Caco-2 (cell line): Measurements from ENCODE around the gene UNC79. TPM values are rescaled to one million over a fixed set of nuclear protein-coding genes. Genes with fewer than 3 reads are reported as not detected.

Source experiments
- BruUV-seq: library from RNA; stranded (reverse); fragments of 400-500 nt; replicated peaks from 2 replicates; lab custom pipeline; 2021; lab: Mats Ljungman, UMichigan
- CTCF ChIA-PET: fragments of 300-600 bp; sonication (Branson Sonifier 250); formaldehyde crosslinking; loops from one replicate; lab custom pipeline; 2022; ENCODE audit warnings: antibody characterized with exemption; lab: Charles Lee
- POLR2A ChIA-PET: fragments of 300-600 bp; sonication (Branson Sonifier 250); formaldehyde crosslinking; loops from one replicate; lab custom pipeline; 2022; ENCODE audit warnings: antibody characterized with exemption; lab: Charles Lee
- DNase-seq, 2 experiments: peaks; one replicate each; pipeline versions ENCODE4 v3.0.0 to v3.0.0-alpha.2; 2020 to 2022
- H3K27me3 ChIP-seq: replicated peaks from 2 replicates; pipeline ENCODE4 v1.6.0; 2011; ENCODE audit warnings: low read length; ENCODE audit not compliant: control insufficient read depth, insufficient read depth
- H3K36me3 ChIP-seq: 2 replicates; pipeline ENCODE4 v1.5.1; 2011; ENCODE audit warnings: low read length; ENCODE audit not compliant: control insufficient read depth, insufficient read depth
- H3K4me1 ChIP-seq: fragments of 250-450 bp; sonication (Bioruptor Pico); 2 replicates; pipeline ENCODE4 v1.5.1; 2020; ENCODE audit warnings: mild to moderate bottlenecking
- H3K4me3 ChIP-seq: 2 replicates; pipeline ENCODE4 v1.5.1; 2011; ENCODE audit warnings: low read depth, mild to moderate bottlenecking, control low read depth, low read length
- H3K9me3 ChIP-seq: fragments of 250-450 bp; sonication (Bioruptor Pico); 2 replicates; pipeline ENCODE4 v1.5.1; 2020; ENCODE audit warnings: mild to moderate bottlenecking, moderate library complexity
- H3K27ac Mint-ChIP-seq: one replicate; pipeline ENCODE4 v1.8.0; 2022; ENCODE audit warnings: mixed read lengths; ENCODE audit not compliant: unreplicated experiment
- H3K27me3 Mint-ChIP-seq: one replicate; pipeline ENCODE4 v1.8.0; 2022; ENCODE audit warnings: mixed read lengths; ENCODE audit not compliant: insufficient read depth, unreplicated experiment
- H3K36me3 Mint-ChIP-seq: one replicate; pipeline ENCODE4 v1.8.0; 2022; ENCODE audit warnings: mild to moderate bottlenecking, mixed read lengths; ENCODE audit not compliant: insufficient read depth, unreplicated experiment
- H3K4me1 Mint-ChIP-seq: one replicate; pipeline ENCODE4 v1.8.0; 2022; ENCODE audit warnings: low read depth, mixed read lengths; ENCODE audit not compliant: unreplicated experiment
- H3K4me3 Mint-ChIP-seq: one replicate; pipeline ENCODE4 v1.8.0; 2022; ENCODE audit warnings: mild to moderate bottlenecking, moderate library complexity, mixed read lengths; ENCODE audit not compliant: unreplicated experiment
- H3K9me3 Mint-ChIP-seq: one replicate; pipeline ENCODE4 v1.8.0; 2022; ENCODE audit warnings: mixed read lengths; ENCODE audit not compliant: unreplicated experiment
- CTCF ChIP-seq, 2 experiments: fragments of 200-600 bp in 1 of 2; IDR thresholded peaks; 1 replicate in 1 of 2; 2 replicates in 1 of 2; pipeline versions ENCODE4 v1.5.1 to v1.8.0; 2011 to 2022; ENCODE audit warnings: antibody characterized with exemption in 1 of 2, control low read depth in 1 of 2, inconsistent platforms in 1 of 2, low read depth in 1 of 2, low read length in 1 of 2, mild to moderate bottlenecking in 1 of 2, moderate library complexity in 1 of 2; ENCODE audit not compliant: insufficient read depth in 1 of 2, severe bottlenecking in 1 of 2, unreplicated experiment in 1 of 2
- intact Hi-C: fragments of 100-400 bp; cut with micrococcal nuclease; formaldehyde crosslinking; loops from one replicate; pipeline ENCODE4 v1.10.0; 2022; ENCODE audit not compliant: unreplicated experiment
- total RNA-seq: library from RNA; stranded (reverse); gene quantifications from 2 replicates; pipeline ENCODE4 v1.2.3, GENCODE V29; 2022

UNC79 gene
- total RNA-seq, 1 experiment from 2014 or later: 0.07 TPM

DNA sequence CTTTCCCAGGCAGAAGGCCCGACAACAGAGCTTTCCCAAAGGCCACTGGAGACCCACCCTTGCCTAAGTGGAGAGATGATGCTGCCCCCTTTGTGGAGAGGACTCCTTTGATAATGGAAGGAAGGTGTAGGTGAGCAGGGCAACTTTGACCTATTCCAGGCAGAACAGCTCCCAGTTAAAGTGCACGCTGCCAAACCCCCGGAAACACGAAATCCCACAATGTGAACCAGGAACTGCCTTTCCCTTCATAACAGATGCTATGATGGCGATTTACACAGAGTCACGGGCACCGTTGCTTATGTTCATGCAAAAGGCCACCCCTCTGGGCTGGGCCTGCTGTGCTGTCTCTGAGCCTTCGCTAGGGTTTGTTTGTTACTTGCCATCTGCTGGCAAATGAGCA lies 322.9 kb downstream of the UNC79 start:
- POLR2A ChIA-PET: no interaction called here

DNA sequence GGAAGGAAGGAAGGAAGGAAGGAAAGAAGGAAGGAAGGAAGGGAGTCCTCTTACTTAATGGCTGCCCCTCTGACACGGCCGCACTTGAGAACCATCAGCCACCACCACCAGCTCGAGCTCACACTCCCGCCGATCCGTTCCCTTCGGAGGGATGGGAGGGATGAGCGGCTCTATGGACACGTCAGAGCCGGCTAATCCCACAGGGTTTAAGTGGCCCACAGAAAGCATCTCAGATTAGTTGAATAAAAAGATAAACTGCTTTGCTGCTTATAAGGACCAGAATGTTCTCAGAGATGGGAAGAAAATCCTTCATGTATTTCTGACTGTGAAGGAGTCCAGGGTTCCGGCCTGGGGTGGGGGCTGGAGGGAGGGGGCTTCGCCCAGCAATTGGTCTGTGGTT lies 326.5 kb downstream of the UNC79 start:
- Histone ChIP-seq H3K9me3 (no peaks in the 10 kb centered on the region), H3K36me3 (no peaks in the 10 kb centered on the region), H3K4me1 (no peaks in the 10 kb centered on the region), H3K4me3 (no peak overlapping the region), H3K27me3 (no peaks in the 10 kb centered on the region)
- H3K27me3 Mint-ChIP-seq: no peaks in the 10 kb centered on the region
- no peaks in the 10 kb centered on the region for H3K36me3 Mint-ChIP-seq
- ChIA-PET CTCF (no interaction called here), POLR2A (no interaction called here)
- no peaks in the 10 kb centered on the region for H3K4me1 Mint-ChIP-seq
- TF ChIP-seq CTCF (IDR thresholded peaks at IDR 0.05; ENCODE audit: insufficient read depth in 1 of 2, low read depth in 1 of 2, low read length in 1 of 2, severe bottlenecking in 1 of 2, unreplicated experiment in 1 of 2): no peak
- DNase-seq: no peak
- no peak overlapping the region for H3K4me3 Mint-ChIP-seq
- no peak overlapping the region for H3K27ac Mint-ChIP-seq
- BruUV-seq: no TSS peak
- no peaks in the 10 kb centered on the region for H3K9me3 Mint-ChIP-seq
- intact Hi-C loops: no loop called here

More for the DNA sequence above, 322.9 kb downstream of the UNC79 start:
- no peaks in the 10 kb centered on the region for H3K4me1 ChIP-seq
- no peaks in the 10 kb centered on the region for H3K27me3 ChIP-seq
- BruUV-seq: no TSS peak
- Mint-ChIP-seq H3K27ac (no peak overlapping the region), H3K27me3 (no peaks in the 10 kb centered on the region), H3K36me3 (no peaks in the 10 kb centered on the region), H3K4me1 (no peaks in the 10 kb centered on the region), H3K4me3 (no peak overlapping the region), H3K9me3 (no peaks in the 10 kb centered on the region)
- TF ChIP-seq CTCF (IDR thresholded peaks at IDR 0.05; ENCODE audit: insufficient read depth in 1 of 2, low read depth in 1 of 2, low read length in 1 of 2, severe bottlenecking in 1 of 2, unreplicated experiment in 1 of 2): no peak
- H3K9me3 ChIP-seq: no peaks in the 10 kb centered on the region
- intact Hi-C loops: no loop called here
- no peaks in the 10 kb centered on the region for H3K36me3 ChIP-seq
- no peak for DNase-seq
- no peak overlapping the region for H3K4me3 ChIP-seq
- CTCF ChIA-PET: no interaction called here

Other genes with a start within 250 kb of the UNC79 start
- 11.5 and 12.2 TPM in 2 replicates for gene MOAP1, start 246.0 kb upstream of the UNC79 start, total RNA-seq
- 17.3 and 17.4 TPM in 2 replicates for gene LYSET, start 245.6 kb upstream of the UNC79 start, total RNA-seq
- 7.7 and 10.8 TPM in 2 replicates for gene GON7, start 223.9 kb upstream of the UNC79 start, total RNA-seq
- gene UBR7, start 223.7 kb upstream of the UNC79 start, total RNA-seq: 14.3 and 19.6 TPM in 2 replicates
- 28.8 and 32.2 TPM in 2 replicates for gene BTBD7, start 97.9 kb upstream of the UNC79 start, total RNA-seq
- gene COX8C, start 83.8 kb upstream of the UNC79 start, total RNA-seq: not detected in 2 replicates